Mucosa of stomach (tissue), 1 donor: ENCODE results near the gene SMOC2.
"Not testable (repeated sequence)": the region's sequence is repeated elsewhere in the genome, so short reads cannot be mapped to it uniquely, and the experiment has no call there.

Experiments used
- H3K27me3 ChIP-seq: one replicate; pipeline ENCODE4 v1.7.0; 2013; ENCODE audit warnings: mild to moderate bottlenecking, low read length; ENCODE audit not compliant: control insufficient read depth, insufficient read depth
- H3K36me3 ChIP-seq: one replicate; pipeline ENCODE4 v1.7.0; 2013; ENCODE audit warnings: low read length; ENCODE audit not compliant: control insufficient read depth, insufficient read depth
- H3K4me1 ChIP-seq: one replicate; pipeline ENCODE4 v1.7.0; 2013; ENCODE audit warnings: mild to moderate bottlenecking, low read length; ENCODE audit not compliant: control insufficient read depth, insufficient read depth
- H3K4me3 ChIP-seq: one replicate; pipeline ENCODE4 v1.7.0; 2013; ENCODE audit warnings: low read length
- H3K9ac ChIP-seq: one replicate; pipeline ENCODE4 v1.7.0; 2013; ENCODE audit warnings: mild to moderate bottlenecking, low read length, moderate library complexity
- H3K9me3 ChIP-seq: one replicate; pipeline ENCODE4 v1.7.0; 2013; ENCODE audit warnings: mild to moderate bottlenecking, low read length, moderate library complexity; ENCODE audit not compliant: control insufficient read depth
- donor health status: Pancreatic carcinoma.

Gene SMOC2

DNA sequence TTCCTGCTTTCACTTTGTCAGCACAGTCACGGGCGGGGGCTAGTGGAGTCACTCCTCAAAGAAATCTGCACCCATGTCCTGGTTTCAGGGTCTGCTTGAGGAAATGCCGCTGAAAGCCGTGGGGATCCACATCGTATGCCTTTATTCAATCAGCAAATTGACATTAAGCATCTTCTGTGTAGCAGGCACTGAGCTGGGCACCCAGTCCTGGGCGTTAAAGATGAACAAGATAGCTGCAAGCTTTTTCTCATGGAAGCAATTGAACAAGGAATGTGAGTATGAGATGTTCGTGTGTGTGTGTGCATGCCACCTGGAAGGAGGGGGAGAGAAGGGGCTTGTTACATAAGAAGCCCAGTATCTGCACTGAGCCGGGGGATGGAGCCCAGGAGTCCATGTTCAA is 243.9 kb downstream of the SMOC2 start:
- Histone ChIP-seq H3K4me1 (no peaks in the 10 kb centered on the region), H3K36me3 (no peaks in the 10 kb centered on the region), H3K27me3 (no peaks in the 10 kb centered on the region), H3K4me3 (no peak overlapping the region), H3K9me3 (no peaks in the 10 kb centered on the region), H3K9ac (no peak overlapping the region)

GRCh38 chr6:168686029-168686738 is 245.2 kb downstream of the SMOC2 start:
- H3K4me3 ChIP-seq = no peak overlapping the region
- no peak overlapping the region for H3K9ac ChIP-seq
- no peaks in the 10 kb centered on the region for H3K27me3 ChIP-seq
- H3K4me1 ChIP-seq = no peaks in the 10 kb centered on the region
- H3K36me3 ChIP-seq = no peaks in the 10 kb centered on the region
- H3K9me3 ChIP-seq = no peaks in the 10 kb centered on the region

DNA sequence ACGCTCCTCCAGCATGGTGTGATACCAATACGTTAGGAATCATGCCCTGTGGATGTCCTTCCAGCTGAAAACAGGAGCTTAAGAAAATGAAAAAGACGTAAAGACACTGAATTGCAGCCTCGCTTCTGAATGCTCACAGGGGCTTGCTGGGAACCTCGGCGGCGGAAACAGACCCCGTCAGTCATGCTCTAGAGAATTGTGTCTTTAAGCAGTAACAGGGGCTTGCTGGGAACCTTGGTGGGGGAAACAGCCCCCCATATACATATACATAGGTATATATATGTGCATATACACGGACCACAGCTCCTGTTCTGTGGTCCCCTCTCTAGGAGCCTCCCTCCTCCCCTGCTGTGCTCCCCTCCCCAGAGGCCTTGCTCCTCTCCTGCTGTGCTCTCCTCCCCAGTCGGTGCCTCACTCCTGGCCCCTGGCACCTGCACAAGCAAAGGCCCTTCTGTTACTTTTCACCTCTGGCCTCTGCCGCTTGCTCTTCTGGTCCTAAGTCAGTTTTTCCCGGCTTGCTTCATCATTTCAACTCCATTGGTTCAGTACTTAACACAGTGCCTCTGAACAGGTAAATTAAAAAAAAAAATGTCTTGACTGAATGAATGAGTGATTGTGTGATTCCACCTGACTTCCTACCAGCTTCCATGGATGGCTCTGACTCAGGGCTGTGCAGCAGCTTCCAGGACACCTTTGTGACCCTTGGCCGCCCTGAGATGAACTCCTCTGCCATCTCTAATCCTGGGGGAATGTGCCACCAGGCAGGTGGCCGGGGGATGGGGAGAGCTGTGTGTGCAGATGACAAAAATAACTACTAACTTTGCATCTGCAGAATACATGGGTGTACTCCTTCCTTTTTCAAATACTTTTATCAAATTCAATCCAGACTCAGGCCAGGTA is 246.1 kb downstream of the SMOC2 start:
- no peaks in the 10 kb centered on the region for H3K27me3 ChIP-seq
- no peak overlapping the region for H3K4me3 ChIP-seq
- H3K4me1 ChIP-seq = no peaks in the 10 kb centered on the region
- no peak overlapping the region for H3K9ac ChIP-seq
- H3K9me3 ChIP-seq = no peaks in the 10 kb centered on the region
- no peaks in the 10 kb centered on the region for H3K36me3 ChIP-seq

- Histone ChIP-seq H3K9me3 (no peaks in the 10 kb centered on the region), H3K27me3 (no peaks in the 10 kb centered on the region)
These were observed 249.3 kb downstream of the SMOC2 start for GRCh38 chr6:168690271-168690670.

GRCh38 chr6:168691774-168692173 is 250.8 kb downstream of the SMOC2 start:
- no peak overlapping the region for H3K9ac ChIP-seq
- no peaks in the 10 kb centered on the region for H3K27me3 ChIP-seq
- no peaks in the 10 kb centered on the region for H3K4me1 ChIP-seq
- no peaks in the 10 kb centered on the region for H3K36me3 ChIP-seq
- H3K4me3 ChIP-seq = no peak overlapping the region
- H3K9me3 ChIP-seq = no peaks in the 10 kb centered on the region

More at GRCh38 chr6:168690271-168690670, 249.3 kb downstream of the SMOC2 start:
- Histone ChIP-seq H3K4me1 (no peaks in the 10 kb centered on the region), H3K9ac (no peak overlapping the region), H3K36me3 (no peaks in the 10 kb centered on the region), H3K4me3 (no peak overlapping the region)

GRCh38 chr6:168692193-168692914 is 251.4 kb downstream of the SMOC2 start:
- H3K4me3 ChIP-seq = no peak overlapping the region
- no peaks in the 10 kb centered on the region for H3K4me1 ChIP-seq
- no peaks in the 10 kb centered on the region for H3K9me3 ChIP-seq
- no peaks in the 10 kb centered on the region for H3K36me3 ChIP-seq
- H3K27me3 ChIP-seq = no peaks in the 10 kb centered on the region
- H3K9ac ChIP-seq = no peak overlapping the region

DNA sequence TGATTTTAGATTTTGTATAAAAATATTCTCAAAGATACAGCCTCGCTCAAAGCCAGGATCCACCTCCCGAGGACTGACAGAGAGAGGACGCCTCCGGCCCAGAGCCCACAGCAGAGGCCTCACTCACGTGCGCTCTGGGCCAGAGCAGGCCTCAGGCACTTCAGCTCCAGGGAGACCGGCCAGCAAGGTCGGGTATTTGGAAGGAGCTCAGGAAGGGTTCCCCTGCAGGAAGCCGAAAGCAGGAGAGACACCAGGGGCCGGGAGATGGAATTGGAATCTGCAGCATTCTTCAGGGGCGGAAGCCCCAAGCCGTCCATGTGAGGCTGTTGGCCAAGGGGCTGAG is 251.9 kb downstream of the SMOC2 start:
- H3K27me3 ChIP-seq, H3K36me3 ChIP-seq, H3K4me1 ChIP-seq, H3K9ac ChIP-seq, H3K4me3 ChIP-seq, H3K9me3 ChIP-seq: not testable (repeated sequence)

GRCh38 chr6:168694797-168695196 is 253.8 kb downstream of the SMOC2 start:
- not testable (repeated sequence) for H3K4me3 ChIP-seq, H3K9ac ChIP-seq, H3K36me3 ChIP-seq, H3K4me1 ChIP-seq, H3K9me3 ChIP-seq, H3K27me3 ChIP-seq

DNA sequence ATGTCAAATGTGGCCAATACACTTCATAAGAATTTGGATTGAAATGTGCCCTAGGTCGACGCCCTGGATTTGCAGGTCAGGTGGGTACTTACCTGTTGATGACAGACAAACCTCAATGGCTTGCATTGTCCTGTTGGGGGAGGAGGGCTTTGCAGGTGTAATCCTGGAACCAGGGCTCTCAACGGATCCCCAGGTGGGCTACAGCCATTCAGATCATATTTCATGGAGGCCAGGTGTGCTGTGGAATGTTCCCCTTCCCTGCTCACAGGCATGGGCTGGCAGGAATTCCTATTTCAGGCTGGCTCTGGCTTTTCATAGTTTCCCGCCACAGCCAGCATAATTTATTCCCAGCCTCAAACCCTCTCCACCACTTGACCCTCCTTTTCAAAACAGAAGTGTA is 254.7 kb downstream of the SMOC2 start:
- no peaks in the 10 kb centered on the region for H3K36me3 ChIP-seq
- no peak overlapping the region for H3K4me3 ChIP-seq
- H3K9me3 ChIP-seq = no peaks in the 10 kb centered on the region
- no peaks in the 10 kb centered on the region for H3K4me1 ChIP-seq
- no peaks in the 10 kb centered on the region for H3K27me3 ChIP-seq
- no peak overlapping the region for H3K9ac ChIP-seq

- Histone ChIP-seq H3K27me3 (no peaks in the 10 kb centered on the region), H3K9me3 (no peaks in the 10 kb centered on the region), H3K36me3 (no peaks in the 10 kb centered on the region), H3K4me3 (no peak overlapping the region), H3K4me1 (no peaks in the 10 kb centered on the region), H3K9ac (no peak overlapping the region)
These were observed 257.9 kb downstream of the SMOC2 start for GRCh38 chr6:168698923-168699322.

DNA sequence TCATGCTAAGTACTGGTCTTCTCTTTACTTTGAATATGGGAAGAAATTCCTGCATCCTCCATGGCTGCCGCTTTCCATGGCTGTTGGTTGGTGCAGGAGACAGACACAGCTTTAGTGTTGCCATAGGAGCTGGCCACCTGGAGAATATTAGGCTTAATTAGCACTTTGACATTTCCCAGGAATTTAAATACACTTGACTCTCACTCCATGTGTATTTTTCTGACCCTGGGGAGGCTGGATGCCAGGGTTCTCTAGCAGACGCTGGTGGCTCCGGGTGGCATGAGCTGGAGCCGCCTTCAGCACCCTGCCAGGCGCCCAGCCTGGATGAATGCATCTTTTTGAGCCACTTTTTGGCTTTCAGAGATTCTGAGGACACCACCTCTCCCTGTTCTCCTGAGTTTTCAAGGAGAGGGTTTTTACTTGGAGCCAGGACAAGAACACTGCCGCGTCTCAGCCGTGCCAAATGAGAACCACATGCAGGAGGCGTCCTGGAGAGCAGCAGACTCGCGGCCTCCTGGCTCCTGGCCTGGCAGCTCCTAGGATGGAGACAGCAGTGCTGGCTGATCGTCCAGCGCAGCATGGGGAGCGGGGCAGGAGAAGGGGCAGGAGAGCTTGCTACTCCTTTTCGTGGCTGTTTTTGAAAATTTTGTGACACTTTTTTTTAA is 258.8 kb downstream of the SMOC2 start:
- Histone ChIP-seq H3K27me3 (no peaks in the 10 kb centered on the region), H3K36me3 (no peaks in the 10 kb centered on the region), H3K4me1 (no peaks in the 10 kb centered on the region), H3K4me3 (no peak overlapping the region), H3K9me3 (no peaks in the 10 kb centered on the region), H3K9ac (no peak overlapping the region)

DNA sequence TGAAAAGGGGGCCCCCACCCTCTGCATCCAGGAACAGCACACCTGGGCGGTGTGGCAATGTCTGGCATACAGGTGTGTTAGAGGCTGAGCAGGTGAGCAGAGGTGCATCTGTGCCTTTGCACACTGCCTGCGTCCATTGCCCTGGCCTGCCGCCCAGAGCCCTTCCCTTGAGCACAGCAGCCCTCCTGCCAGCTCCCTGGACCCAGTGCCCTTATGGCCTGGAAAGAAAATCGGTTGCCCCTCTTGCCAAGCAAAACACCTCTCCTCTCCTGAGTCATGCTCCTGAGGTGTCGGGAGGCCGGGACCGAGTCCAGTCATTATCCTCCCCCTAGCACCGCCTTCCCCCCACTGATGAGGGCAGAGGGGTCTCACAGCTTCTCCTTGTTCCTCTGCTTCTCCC is 259.9 kb downstream of the SMOC2 start:
- Histone ChIP-seq H3K9me3 (no peaks in the 10 kb centered on the region), H3K4me3 (no peak overlapping the region), H3K4me1 (no peaks in the 10 kb centered on the region), H3K36me3 (no peaks in the 10 kb centered on the region), H3K9ac (no peak overlapping the region), H3K27me3 (no peaks in the 10 kb centered on the region)
